ENCODE results near the gene USP34.
"Not testable (repeated sequence)": the region's sequence is repeated elsewhere in the genome, so short reads cannot be mapped to it uniquely, and the experiment has no call there.

The USP34 gene

GRCh38 chr2:61148091-61148490, 322.8 kb downstream of the USP34 start:
- DNase-seq (ENCODE audit: low spot score) = not testable (repeated sequence)

- DNase-seq (ENCODE audit: low spot score) = no peak
These were observed 324.9 kb downstream of the USP34 start for GRCh38 chr2:61145990-61146389.

- peak; percentile 93 for DNase-seq (ENCODE audit: low spot score)
These were observed 326.1 kb downstream of the USP34 start for GRCh38 chr2:61144697-61145268.

- DNase-seq (ENCODE audit: low spot score) = no peak
These were observed 329.7 kb downstream of the USP34 start for GRCh38 chr2:61141151-61141550.

GRCh38 chr2:61138859-61139258, 332.0 kb downstream of the USP34 start:
- no peak for DNase-seq (ENCODE audit: low spot score)

Measured in CD4-positive, alpha-beta T cell treated with Interleukin-6 at 100 ng/mL for 8 hours (primary cell).